Fibroblast of mammary gland (primary cell): ENCODE data around the gene ARHGEF28.

Source experiments
- DNase-seq: peaks from one replicate; pipeline ENCODE4 v3.0.0-alpha.2; 2010; ENCODE audit warnings: low read depth
- H3K4me3 ChIP-seq: 2 replicates; pipeline ENCODE4 v1.5.1; 2011; ENCODE audit warnings: low read depth, mild to moderate bottlenecking, low read length, moderate library complexity; ENCODE audit not compliant: control insufficient read depth
- CTCF ChIP-seq: conservative IDR thresholded peaks from 2 replicates; pipeline ENCODE4 v1.5.1; 2011; ENCODE audit warnings: low read depth, low read length, inconsistent platforms; ENCODE audit not compliant: control insufficient read depth, insufficient read depth

Gene ARHGEF28

DNA sequence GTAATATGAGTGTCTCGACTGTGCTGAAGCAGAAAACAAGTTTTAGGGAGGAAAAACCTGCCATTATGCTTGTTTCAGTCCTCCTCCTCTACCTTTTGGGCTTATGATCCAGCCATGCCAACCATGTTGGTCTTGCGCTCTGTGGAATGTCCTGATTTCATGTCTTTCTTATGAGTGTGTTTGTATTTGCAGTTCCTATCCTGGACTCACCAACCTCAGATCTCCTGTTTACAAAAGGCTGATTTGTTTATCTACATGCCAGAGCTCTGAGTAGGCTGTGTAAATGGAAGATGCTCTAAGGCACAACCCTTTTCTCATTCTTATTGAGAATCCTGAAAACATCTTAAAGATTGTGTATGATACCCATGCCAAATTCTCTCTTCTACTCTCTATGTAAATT is 138.6 kb downstream of the ARHGEF28 start:
- H3K4me3 ChIP-seq = no peak overlapping the region
- no peak for TF ChIP-seq CTCF
- peak; percentile 53 for DNase-seq

DNA sequence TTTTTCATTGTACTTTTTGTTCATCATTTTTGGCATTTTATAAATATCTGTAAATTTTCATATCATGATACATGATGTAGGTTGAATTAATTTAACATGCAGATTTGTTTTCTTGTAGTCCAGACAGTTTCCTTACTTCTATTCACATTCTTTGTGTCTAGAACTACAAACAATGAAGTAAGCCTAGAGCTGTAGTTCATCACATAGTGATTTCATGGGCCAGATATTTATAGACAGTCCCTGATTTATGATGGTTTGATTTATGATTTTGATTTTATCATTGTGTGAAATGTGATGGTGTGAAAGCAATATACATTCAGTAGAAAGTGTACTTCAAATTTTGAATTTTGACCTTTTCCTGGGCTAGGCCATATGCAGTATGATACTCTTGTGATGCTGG is 139.0 kb downstream of the ARHGEF28 start:
- no peak for TF ChIP-seq CTCF
- no peak overlapping the region for H3K4me3 ChIP-seq
- DNase-seq = no peak

- no peak overlapping the region for H3K4me3 ChIP-seq
- TF ChIP-seq CTCF = no peak
- DNase-seq = no peak
These were observed 140.9 kb downstream of the ARHGEF28 start for GRCh38 chr5:73766902-73767301.

DNA sequence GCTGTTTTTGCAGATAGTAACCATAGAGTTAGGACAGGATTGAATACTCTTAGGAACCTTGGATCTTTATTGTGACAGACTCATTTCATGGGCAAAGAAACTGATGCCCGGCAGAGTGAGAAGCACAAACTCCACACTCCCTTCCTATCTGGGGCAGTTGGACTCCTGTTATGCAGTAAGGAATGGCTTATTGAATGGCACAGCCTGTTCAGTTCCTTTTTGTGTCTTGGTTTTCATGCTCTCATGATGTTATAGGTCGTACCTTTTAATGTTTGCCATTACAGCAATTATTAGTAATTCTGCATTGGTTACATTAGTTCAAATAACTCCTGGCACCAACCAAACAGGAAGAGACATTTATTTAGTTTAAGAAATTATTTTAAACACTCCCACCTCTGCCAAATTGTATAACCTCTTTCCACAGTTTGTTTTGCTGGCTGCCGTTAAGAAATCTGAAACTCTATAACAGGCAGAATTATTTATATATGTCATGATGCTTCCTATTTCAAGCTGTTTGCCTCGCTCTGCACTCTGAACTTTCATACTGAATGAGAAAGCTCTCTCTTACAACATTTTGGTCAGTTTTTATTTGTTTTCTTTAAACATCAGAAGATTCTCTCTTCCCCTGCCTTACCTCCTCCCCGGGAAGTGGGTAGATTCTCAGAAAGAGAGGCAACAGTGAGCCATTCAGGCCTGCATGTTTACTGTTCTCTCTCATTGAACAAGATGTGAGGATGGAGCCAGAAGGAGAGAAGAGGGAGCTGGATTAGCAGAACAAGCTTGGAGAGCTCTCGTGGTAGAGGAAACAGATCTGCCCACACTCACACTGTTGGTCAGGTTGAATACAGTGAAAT is 144.4 kb downstream of the ARHGEF28 start:
- no peak for DNase-seq
- no peak overlapping the region for H3K4me3 ChIP-seq
- no peak for TF ChIP-seq CTCF

DNA sequence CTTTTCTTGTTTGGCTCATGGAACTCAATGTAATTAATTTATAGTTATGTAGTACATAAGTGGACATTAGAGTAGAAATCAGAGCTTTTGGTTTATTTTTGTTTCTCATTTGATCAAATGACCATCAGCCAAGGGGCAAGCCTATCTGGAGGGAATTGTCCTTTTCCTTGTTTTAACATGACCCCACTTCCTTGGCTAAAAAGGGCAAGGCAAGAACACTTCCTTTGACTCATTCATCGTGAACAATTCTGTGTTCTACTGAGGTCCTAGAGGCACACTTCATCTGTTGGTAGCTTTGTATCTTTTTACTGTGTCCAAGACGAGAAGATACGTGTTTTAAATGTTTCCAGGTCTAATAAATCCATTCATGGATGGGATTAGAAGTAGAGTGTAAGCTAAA is 148.9 kb downstream of the ARHGEF28 start:
- DNase-seq = no peak
- TF ChIP-seq CTCF = no peak
- H3K4me3 ChIP-seq = no peak overlapping the region

DNA sequence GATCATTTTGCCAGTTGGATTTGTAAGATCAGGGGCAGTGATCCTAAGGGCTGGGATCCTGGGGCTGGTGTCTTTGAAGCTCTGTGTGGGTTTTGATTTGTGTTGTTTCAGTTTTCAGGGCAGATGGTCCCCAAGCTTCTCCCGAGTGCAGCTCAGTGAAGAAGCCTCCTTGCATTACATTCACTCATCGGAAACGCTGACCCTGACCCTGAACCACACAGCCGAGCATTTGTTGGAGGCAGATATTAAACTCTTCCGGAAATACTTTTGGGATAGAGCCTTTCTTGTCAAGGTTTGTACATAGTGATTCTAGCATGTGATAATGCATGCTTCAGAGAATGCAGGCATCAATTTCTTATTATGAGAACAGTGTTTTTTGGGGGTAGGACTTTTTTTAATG is 150.4 kb downstream of the ARHGEF28 start:
- no peak for DNase-seq

More for the DNA sequence above, 150.4 kb downstream of the ARHGEF28 start:
- no peak for TF ChIP-seq CTCF
- no peak overlapping the region for H3K4me3 ChIP-seq
